Heart left ventricle (tissue), 16 donors: ENCODE measurements around the gene DIABLO. TPM values are rescaled to one million over a fixed set of nuclear protein-coding genes. Genes with fewer than 3 reads are reported as not detected.

Source experiments
- ATAC-seq, 4 donors: fragments of 200-7000 bp; cut with Tn5 transposase; one replicate each; pipeline ENCODE4 v1.9.1; 2020 to 2022; ENCODE audit warnings: moderate library complexity in 4 of 4, mild to moderate bottlenecking in 3 of 4, moderate number of reproducible peaks in 1 of 4
- DNase-seq, 5 donors: peaks; one replicate each; pipeline ENCODE4 v3.0.0-alpha.2; 2020
- H3K27ac ChIP-seq, 12 donors: fragments of 200-600 bp; sonication (generic) in 4 of 12; one replicate each; pipeline versions ENCODE4 v1.5.0 to v1.8.0; 2016 to 2022; ENCODE audit warnings: mild to moderate bottlenecking in 2 of 12
- H3K27me3 ChIP-seq, 9 donors: fragments of 200-600 bp; sonication (generic) in 2 of 9; one replicate each; pipeline versions ENCODE4 v1.5.1 to v1.8.0; 2016 to 2022; ENCODE audit warnings: mild to moderate bottlenecking in 3 of 9
- H3K36me3 ChIP-seq, 9 donors: fragments of 200-600 bp; sonication (generic) in 2 of 9; one replicate each; pipeline versions ENCODE4 v1.5.0 to v1.8.0; 2018 to 2022; ENCODE audit warnings: mild to moderate bottlenecking in 2 of 9
- H3K4me1 ChIP-seq, 12 donors: fragments of 200-600 bp; sonication (generic) in 4 of 12; one replicate each; pipeline versions ENCODE4 v1.5.0 to v1.8.0; 2016 to 2022; ENCODE audit warnings: mild to moderate bottlenecking in 3 of 12
- H3K4me3 ChIP-seq, 12 donors: fragments of 200-600 bp; sonication (generic) in 4 of 12; one replicate each; pipeline versions ENCODE4 v1.5.0 to v1.8.0; 2017 to 2022; ENCODE audit warnings: mild to moderate bottlenecking in 9 of 12, moderate library complexity in 4 of 12
- H3K9me3 ChIP-seq, 12 donors: fragments of 200-600 bp; sonication (generic) in 4 of 12; one replicate each; pipeline versions ENCODE4 v1.5.0 to v1.8.0; 2016 to 2022; ENCODE audit warnings: mild to moderate bottlenecking in 1 of 12
- CTCF ChIP-seq, 12 donors: fragments of 200-600 bp; sonication (generic) in 4 of 12; IDR thresholded peaks; one replicate each; pipeline versions ENCODE4 v1.5.0 to v1.8.0; 2018 to 2022; ENCODE audit warnings: antibody characterized with exemption in 12 of 12, mild to moderate bottlenecking in 5 of 12
- POLR2A ChIP-seq, 2 donors: fragments of 450-650 bp; IDR thresholded peaks; one replicate each; pipeline ENCODE4 v1.6.1; 2017; ENCODE audit warnings: antibody characterized with exemption in 2 of 2, mild to moderate bottlenecking in 2 of 2, moderate library complexity in 2 of 2
- WGBS, 4 donors: extraction: QIAGEN DNeasy Blood & Tissue Kit in 2 of 4; methylation state at CpG; one replicate each; pipeline versions ENCODE4 v1.1.5 to v1.1.7; 2013 to 2018; 5-methylcytosine and 5-hydroxymethylcytosine counted together
- intact Hi-C, 10 donors: fragments of 100-400 bp; cut with DNase I; formaldehyde crosslinking; loops; one replicate each; pipeline versions ENCODE4 v1.11.1 to v1.14.2; 2022
- polyA plus RNA-seq, 2 donors: library from polyadenylated mRNA; stranded (reverse); fragments of 200-250 nt; gene quantifications; one replicate each; pipeline ENCODE4 v1.2.3, GENCODE V29; 2013
- total RNA-seq, 9 donors: library from RNA; depleted of rRNA in 2 of 9; stranded (reverse); fragments of >200 nt in 2 of 9; fragmentation: NEBNext Ultra II Directional in 3 of 9; extraction: Animal tissue kit (Norgen Biotek cat#: 25700) in 3 of 9; gene quantifications; one replicate each; pipeline versions ENCODE4 v1.1.0 to v1.2.4, GENCODE V29; 2016 to 2023
- donor health status: ischemic (EF 13 %, LVEDD 7.1; RV severe dilation, severe dysfunction).
- donor health status: healthy with polysubstance abuse.
- donor health status: DM: no; HTN: yes; CAD: no.
- donor health status: DM: no; HTN: no; CAD: no.
- donor health status: ischemic (EF 25% LVEDD 6.9; RV normal size, moderate dysfunction).
- donor health status: ischemic (EF 25% LVEDD 5.7; RV mildly dilated, moderate dysfunction).
- donor health status: healthy.
- donor health status: DM: yes; HTN: yes; CAD: no.
- donor health status: ischemic (EF 35%, LVEDD 5.7; RV mildly dilated, moderate dysfunction).
- donor health status: nonischemic (EF 11% LVEDD 7.7; RV severe dilation, severe dysfunction).
- donor health status: DM: yes; HTN: yes; CAD: no.
- donor health status: PGD.
- donor health status: ischemic (EF 29% LVEDD 5.4; RV normal size, mild dysfunction).
- donor health status: nonischemic (EF 23%, LVEDD 6.1; RV moderate dilation, normal function).

DIABLO gene
- total and polyA plus RNA-seq, 11 donors: 26.4 to 72.6 (median 34.8) TPM

GRCh38 chr12:122238861-122239260 lies 13.0 kb upstream of the DIABLO start:
- TF ChIP-seq POLR2A (IDR thresholded peaks at IDR 0.05) (no peak), CTCF (IDR thresholded peaks at IDR 0.05) (no peak)
- ATAC-seq (no peak), DNase-seq (no peak)
- no peak overlapping the region for H3K4me3 ChIP-seq
- no peaks in the 10 kb centered on the region for H3K9me3 ChIP-seq
- H3K27ac ChIP-seq: no peak overlapping the region
- 91 to 96% (median 94%) methylated on average over 5 of the region's 5 CpGs for WGBS, 4 donors
- peaks cover 0 to 95% (median 86%) of the 10 kb centered on the region in 9 donors for H3K36me3 ChIP-seq
- no peaks in the 10 kb centered on the region for H3K27me3 ChIP-seq
- intact Hi-C loops: no loop called here
- H3K4me1 ChIP-seq: no peaks in the 10 kb centered on the region

GRCh38 chr12:122235741-122236140 lies 9.9 kb upstream of the DIABLO start:
- WGBS, 4 donors: 84 to 94% (median 91%) methylated on average over 7 of the region's 7 CpGs
- intact Hi-C loops: no loop called here
- H3K27ac ChIP-seq: no peak overlapping the region
- no peaks in the 10 kb centered on the region for H3K27me3 ChIP-seq
- no peaks in the 10 kb centered on the region for H3K9me3 ChIP-seq
- H3K4me3 ChIP-seq: no peak overlapping the region
- no peaks in the 10 kb centered on the region for H3K4me1 ChIP-seq
- H3K36me3 ChIP-seq: peaks cover 0 to 95% (median 90%) of the 10 kb centered on the region in 9 donors
- no peak for DNase-seq
- ATAC-seq: no peak
- TF ChIP-seq POLR2A (IDR thresholded peaks at IDR 0.05) (no peak), CTCF (IDR thresholded peaks at IDR 0.05) (no peak)

DNA sequence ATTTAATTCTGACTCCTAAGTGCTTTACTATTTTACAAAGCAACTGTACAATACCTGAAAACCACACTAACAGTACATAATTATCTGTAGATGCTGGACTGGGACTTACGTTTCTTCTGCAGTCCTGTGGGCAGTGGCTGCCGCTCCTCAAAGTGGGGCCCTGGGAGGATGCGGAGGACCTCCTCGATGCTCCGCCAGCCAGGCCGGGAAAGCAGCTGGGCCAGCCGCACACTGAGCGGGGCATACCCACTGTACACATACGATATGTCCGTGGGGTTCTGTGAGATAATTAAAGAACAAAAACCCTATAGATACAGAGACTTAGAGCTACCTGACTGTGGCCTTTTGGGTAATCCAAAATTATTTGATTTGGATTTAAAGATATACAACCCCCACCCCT lies 6.8 kb upstream of the DIABLO start:
- H3K27ac ChIP-seq: no peak overlapping the region
- H3K4me1 ChIP-seq: no peaks in the 10 kb centered on the region
- no peak for DNase-seq
- no peaks in the 10 kb centered on the region for H3K27me3 ChIP-seq
- intact Hi-C loops: no loop called here
- no peak for TF ChIP-seq POLR2A (IDR thresholded peaks at IDR 0.05)
- no peak for TF ChIP-seq CTCF (IDR thresholded peaks at IDR 0.05)
- no peak for ATAC-seq
- H3K36me3 ChIP-seq: peaks cover 0 to 92% (median 84%) of the 10 kb centered on the region in 9 donors
- H3K9me3 ChIP-seq: no peaks in the 10 kb centered on the region
- no peak overlapping the region for H3K4me3 ChIP-seq
- WGBS, 4 donors: 96 to 98% (median 96%) methylated on average over 10 of the region's 10 CpGs

DNA sequence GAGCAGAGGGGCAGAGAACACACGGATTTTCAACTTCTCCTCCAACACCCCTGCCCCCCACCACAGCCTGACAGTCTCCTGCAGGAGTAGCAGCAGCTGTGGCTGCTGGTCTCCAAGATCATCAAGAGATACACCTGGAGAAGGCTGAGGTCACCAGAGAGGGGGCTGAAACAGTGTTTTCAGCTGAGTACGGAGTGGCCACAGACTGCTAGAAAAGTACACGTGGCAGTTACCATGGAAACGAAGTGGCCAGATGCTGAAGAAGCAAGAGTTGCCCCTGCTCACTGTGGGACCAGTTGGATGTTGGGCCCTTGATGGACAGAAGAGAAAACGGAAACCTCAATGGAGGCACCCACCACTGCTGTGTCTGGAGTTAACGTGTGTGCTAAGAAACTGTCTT lies 4.9 kb upstream of the DIABLO start:
- H3K27ac ChIP-seq: no peak overlapping the region
- TF ChIP-seq POLR2A (IDR thresholded peaks at IDR 0.05) (no peak), CTCF (IDR thresholded peaks at IDR 0.05) (no peak)
- DNase-seq (no peak), ATAC-seq (no peak)
- no peaks in the 10 kb centered on the region for H3K9me3 ChIP-seq
- WGBS, 4 donors: 77 to 80% (median 79%) methylated on average over 6 of the region's 6 CpGs
- peaks cover 2 to 11% (median 7%) of the 10 kb centered on the region in 12 donors for H3K4me1 ChIP-seq
- no peak overlapping the region for H3K4me3 ChIP-seq
- H3K36me3 ChIP-seq: peaks cover 0 to 75% (median 67%) of the 10 kb centered on the region in 9 donors
- H3K27me3 ChIP-seq: no peaks in the 10 kb centered on the region
- intact Hi-C loops: no loop called here
